ENCODE data around the gene ASB3. TPM values are rescaled to one million over a fixed set of nuclear protein-coding genes. Genes with fewer than 3 reads are reported as not detected.

The ASB3 gene
- total RNA-seq, 4 donors from 2014 or later, result 11.0 to 21.1 (median 17.6) TPM

DNA sequence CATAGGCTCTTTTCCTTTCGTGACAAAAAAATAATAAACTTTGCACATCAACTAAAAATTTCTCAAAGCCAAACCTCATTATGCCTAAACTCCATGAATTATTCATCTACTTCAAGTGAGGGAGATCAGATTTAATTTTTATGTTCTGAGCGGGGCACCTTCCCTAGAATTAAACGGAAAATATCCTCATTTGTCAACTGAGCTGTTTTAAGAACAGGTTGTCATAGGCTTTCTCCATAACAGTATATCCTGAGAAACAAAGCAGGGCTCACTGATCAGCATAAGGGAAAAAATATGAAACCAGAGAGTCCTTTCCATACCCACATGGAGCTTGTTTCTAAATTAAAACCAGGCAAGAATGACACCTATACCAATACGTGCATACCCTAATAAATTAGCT lies 150.6 kb downstream of the ASB3 start:
- 79 to 80% methylated on average over 4 of the region's 4 CpGs for WGBS, 2 donors
- no peak for DNase-seq (ENCODE audit: low spot score in 2 of 2)
- intact Hi-C loops (cut with DNase I; ENCODE audit: low total_unique reads), result no loop called here
- H3K4me3 ChIP-seq (ENCODE audit: low read depth, poor library complexity, severe bottlenecking), result no peak overlapping the region
- TF ChIP-seq POLR2A (IDR thresholded peaks at IDR 0.05), result no peak
- TF ChIP-seq, protein P1, sequence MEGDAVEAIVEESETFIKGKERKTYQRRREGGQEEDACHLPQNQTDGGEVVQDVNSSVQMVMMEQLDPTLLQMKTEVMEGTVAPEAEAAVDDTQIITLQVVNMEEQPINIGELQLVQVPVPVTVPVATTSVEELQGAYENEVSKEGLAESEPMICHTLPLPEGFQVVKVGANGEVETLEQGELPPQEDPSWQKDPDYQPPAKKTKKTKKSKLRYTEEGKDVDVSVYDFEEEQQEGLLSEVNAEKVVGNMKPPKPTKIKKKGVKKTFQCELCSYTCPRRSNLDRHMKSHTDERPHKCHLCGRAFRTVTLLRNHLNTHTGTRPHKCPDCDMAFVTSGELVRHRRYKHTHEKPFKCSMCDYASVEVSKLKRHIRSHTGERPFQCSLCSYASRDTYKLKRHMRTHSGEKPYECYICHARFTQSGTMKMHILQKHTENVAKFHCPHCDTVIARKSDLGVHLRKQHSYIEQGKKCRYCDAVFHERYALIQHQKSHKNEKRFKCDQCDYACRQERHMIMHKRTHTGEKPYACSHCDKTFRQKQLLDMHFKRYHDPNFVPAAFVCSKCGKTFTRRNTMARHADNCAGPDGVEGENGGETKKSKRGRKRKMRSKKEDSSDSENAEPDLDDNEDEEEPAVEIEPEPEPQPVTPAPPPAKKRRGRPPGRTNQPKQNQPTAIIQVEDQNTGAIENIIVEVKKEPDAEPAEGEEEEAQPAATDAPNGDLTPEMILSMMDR (IDR thresholded peaks at IDR 0.05), result no peak

DNA sequence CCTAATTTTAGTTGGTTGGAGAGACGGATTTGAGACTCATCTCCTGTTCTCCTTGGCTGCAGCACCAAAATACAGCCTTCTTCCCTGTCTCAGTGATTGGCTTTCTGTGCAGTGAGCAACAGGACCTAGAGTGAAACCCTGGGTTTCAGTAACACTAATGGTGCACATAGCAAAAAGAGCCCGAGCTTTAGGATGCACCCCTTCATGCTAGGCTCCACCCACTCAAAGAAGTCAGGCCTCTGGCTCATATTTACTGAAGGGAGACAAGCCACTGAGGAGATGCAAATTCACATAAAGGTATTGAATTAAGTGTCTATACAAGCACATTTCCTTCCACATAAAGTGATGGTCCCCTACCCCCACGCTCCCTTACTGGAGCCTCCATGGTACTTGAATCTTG lies 151.1 kb downstream of the ASB3 start:
- no peak overlapping the region for H3K4me3 ChIP-seq (ENCODE audit: low read depth, poor library complexity, severe bottlenecking)
- no peak for DNase-seq (ENCODE audit: low spot score in 2 of 2)
- TF ChIP-seq, protein P1 (IDR thresholded peaks at IDR 0.05), result no peak
- TF ChIP-seq POLR2A (IDR thresholded peaks at IDR 0.05), result no peak
- intact Hi-C loops (cut with DNase I; ENCODE audit: low total_unique reads), result no loop called here
- WGBS, 2 donors, result 83 to 85% methylated on average over 3 of the region's 3 CpGs

DNA sequence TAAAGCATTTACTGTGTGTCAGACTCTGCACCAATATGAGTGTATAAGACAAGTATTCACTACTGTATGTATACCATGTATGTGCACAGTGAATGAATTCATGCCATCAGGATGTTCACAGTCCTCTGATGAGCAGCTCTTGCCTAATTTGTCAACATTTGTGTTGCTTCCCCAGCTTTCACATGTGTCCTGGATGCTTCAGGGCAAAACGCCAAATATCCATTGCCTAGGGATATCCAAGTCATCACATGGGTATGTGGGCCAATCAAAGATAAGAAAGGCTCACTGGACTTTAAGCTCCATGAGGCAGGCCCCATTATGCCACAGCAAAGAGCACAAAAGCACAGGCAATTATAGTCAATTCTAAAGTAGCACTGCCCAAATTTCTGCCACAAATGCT lies 153.3 kb downstream of the ASB3 start:
- intact Hi-C loops (cut with DNase I; ENCODE audit: low total_unique reads), result no loop called here
- no peak for DNase-seq (ENCODE audit: low spot score in 2 of 2)
- TF ChIP-seq, protein P1 (IDR thresholded peaks at IDR 0.05), result no peak
- TF ChIP-seq POLR2A (IDR thresholded peaks at IDR 0.05), result no peak
- no peak overlapping the region for H3K4me3 ChIP-seq (ENCODE audit: low read depth, poor library complexity, severe bottlenecking)
- WGBS, 2 donors, result 48 to 79% methylated on average over 1 of the region's 1 CpG

DNA sequence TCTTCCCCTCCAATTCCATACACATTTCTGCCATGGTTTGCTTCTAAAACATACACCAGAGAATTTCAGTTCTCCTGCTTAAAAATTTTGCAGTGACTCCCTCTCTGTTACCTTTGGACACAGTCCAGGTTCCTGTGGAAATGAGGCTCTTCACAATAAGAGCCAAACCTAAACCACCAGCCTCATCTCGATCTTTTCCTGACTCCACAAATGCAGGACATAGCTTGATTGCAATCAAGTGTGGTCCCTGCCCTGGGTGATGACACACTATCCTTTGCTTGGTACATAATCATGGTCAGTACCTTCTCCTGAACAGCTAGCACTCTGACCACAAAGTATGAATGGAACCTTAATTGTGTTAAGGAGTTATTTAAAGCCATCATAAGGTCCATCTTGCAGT lies 154.0 kb downstream of the ASB3 start:
- no peak for DNase-seq (ENCODE audit: low spot score in 2 of 2)
- intact Hi-C loops (cut with DNase I; ENCODE audit: low total_unique reads), result no loop called here
- no peak overlapping the region for H3K4me3 ChIP-seq (ENCODE audit: low read depth, poor library complexity, severe bottlenecking)
- TF ChIP-seq, protein P1 (IDR thresholded peaks at IDR 0.05), result no peak
- TF ChIP-seq POLR2A (IDR thresholded peaks at IDR 0.05), result no peak
- 44 to 45% methylated on average over 1 of the region's 1 CpG for WGBS, 2 donors

DNA sequence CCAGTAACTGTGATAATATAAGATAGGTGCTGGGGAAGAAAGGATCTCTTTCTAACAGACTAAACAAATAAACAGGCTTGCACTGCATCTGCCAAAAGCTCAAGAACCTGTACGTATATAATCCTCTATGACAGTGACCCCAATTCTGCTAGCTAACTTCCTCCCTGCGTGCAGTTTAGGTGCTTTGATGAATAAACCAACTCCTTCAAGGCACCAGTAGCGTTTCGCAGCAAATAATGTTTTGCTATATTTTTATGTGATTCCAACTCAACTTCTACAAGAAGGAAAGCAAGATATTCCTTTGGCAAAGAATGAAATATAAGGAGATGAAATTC lies 154.7 kb downstream of the ASB3 start:
- no peak for DNase-seq (ENCODE audit: low spot score in 2 of 2)
- TF ChIP-seq, protein P1 (IDR thresholded peaks at IDR 0.05), result no peak
- no peak for TF ChIP-seq POLR2A (IDR thresholded peaks at IDR 0.05)
- intact Hi-C loops (cut with DNase I; ENCODE audit: low total_unique reads), result no loop called here
- H3K4me3 ChIP-seq (ENCODE audit: low read depth, poor library complexity, severe bottlenecking), result no peak overlapping the region
- 62 to 80% methylated on average over 4 of the region's 4 CpGs for WGBS, 2 donors

DNA sequence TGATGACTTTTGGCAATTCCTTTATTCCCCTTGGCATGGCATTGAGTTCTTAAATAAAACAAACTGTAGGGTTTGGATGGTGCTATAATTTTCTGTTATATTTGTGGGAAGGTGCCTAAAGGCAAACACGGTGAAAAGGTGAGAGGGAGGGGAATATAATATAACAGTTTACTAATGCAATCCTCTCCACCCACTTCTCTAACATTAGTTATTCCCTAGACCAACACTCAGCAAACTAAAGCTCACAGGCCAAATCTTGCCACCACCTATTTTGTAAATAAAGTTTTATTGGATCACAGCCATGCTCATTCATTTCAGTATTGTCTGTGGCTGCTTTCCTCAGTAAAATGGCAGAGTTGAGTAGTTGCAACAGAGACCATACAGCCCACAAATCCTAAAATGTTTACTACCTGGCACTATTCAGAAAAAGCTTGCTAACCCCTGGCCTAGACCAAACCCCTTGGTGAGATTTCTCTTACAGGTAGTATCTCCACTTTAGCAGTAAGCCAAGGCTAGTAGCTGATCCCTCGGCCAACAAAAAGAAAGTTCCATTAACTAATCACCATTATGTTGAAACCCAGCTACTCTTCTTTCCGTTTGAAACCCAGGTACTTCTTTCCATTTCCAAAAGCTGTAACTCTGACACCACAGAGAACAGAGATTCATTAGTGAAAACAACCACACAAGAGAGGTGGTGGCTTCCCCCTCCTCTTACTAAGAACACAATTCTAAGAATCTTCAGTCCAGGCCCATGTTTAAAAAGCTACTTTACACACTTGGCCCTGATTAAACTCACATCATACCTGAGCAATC lies 155.2 kb downstream of the ASB3 start:
- 65 to 70% methylated on average over 3 of the region's 3 CpGs for WGBS, 2 donors
- TF ChIP-seq, protein P1 (IDR thresholded peaks at IDR 0.05), result no peak
- TF ChIP-seq POLR2A (IDR thresholded peaks at IDR 0.05), result no peak
- intact Hi-C loops (cut with DNase I; ENCODE audit: low total_unique reads), result no loop called here
- DNase-seq (ENCODE audit: low spot score in 2 of 2), result no peak
- no peak overlapping the region for H3K4me3 ChIP-seq (ENCODE audit: low read depth, poor library complexity, severe bottlenecking)

All from lower leg skin (tissue), 4 donors.